ENCODE measurements around the gene SSH3.

GRCh38 chr11:67299471-67300191 lies 3.7 kb upstream of the SSH3 start:
- TF ChIP-seq CTCF (IDR thresholded peaks at IDR 0.05; ENCODE audit: poor library complexity, severe bottlenecking) = no peak
- no peak for TF ChIP-seq EZH2 (IDR thresholded peaks at IDR 0.05; ENCODE audit: borderline replicate concordance, insufficient read depth, low read length, poor library complexity, severe bottlenecking)
- no peak for TF ChIP-seq TAF1 (IDR thresholded peaks at IDR 0.05; ENCODE audit: low read depth)
- no peak for TF ChIP-seq EP300 (conservative IDR thresholded peaks at IDR 0.05; ENCODE audit: poor library complexity, severe bottlenecking)

Data from neural cell (in vitro differentiated cells).